Measurements from ENCODE around the gene EGR2. TPM values are rescaled to one million over a fixed set of nuclear protein-coding genes. Genes with fewer than 3 reads are reported as not detected.
"Not testable (repeated sequence)": the region's sequence is repeated elsewhere in the genome, so short reads cannot be mapped to it uniquely, and the experiment has no call there.

EGR2 gene
- total RNA-seq, 1 experiment from 2014 or later, result 2.3 TPM

GRCh38 chr10:62788861-62789467 lies 27.2 kb downstream of the EGR2 start:
- Histone ChIP-seq H3K4me3 (replicated peaks in 1 of 2; ENCODE audit: low read depth in 1 of 2, low read length in 2 of 2) (no peak overlapping the region), H3K79me2 (ENCODE audit: insufficient read depth, low read length) (no peaks in the 10 kb centered on the region), H3K27me3 (ENCODE audit: insufficient read depth, low read length) (no peaks in the 10 kb centered on the region), H3K9me3 (ENCODE audit: control insufficient read depth in 1 of 2, insufficient read depth in 1 of 2, low read depth in 1 of 2, low read length in 2 of 2) (no peaks in the 10 kb centered on the region), H3K9me2 (ENCODE audit: insufficient read depth) (no peaks in the 10 kb centered on the region), H3K4me2 (ENCODE audit: low read length) (no peak overlapping the region), H3K4me1 (ENCODE audit: control insufficient read depth in 1 of 2, insufficient read depth in 2 of 2, low read length in 2 of 2) (no peaks in the 10 kb centered on the region), H4K20me1 (ENCODE audit: insufficient read depth) (no peaks in the 10 kb centered on the region), H3K36me3 (ENCODE audit: control insufficient read depth in 1 of 2, insufficient read depth in 2 of 2, low read length in 2 of 2) (no peaks in the 10 kb centered on the region), H3K27ac (ENCODE audit: low read depth, low read length) (no peak overlapping the region), H3K9ac (ENCODE audit: low read length) (no peak overlapping the region), H2AFZ (ENCODE audit: low read depth, low read length, poor library complexity, severe bottlenecking) (no peak overlapping the region)
- ChIA-PET POLR2A (no interaction called here), RAD21 (ENCODE audit: low non-redundant PET in 1 of 2, low total read pairs in 2 of 2, uncharacterized antibody in 2 of 2, unreplicated experiment in 2 of 2) (no interaction called here), CTCF (no interaction called here)
- no peak for TF ChIP-seq CEBPB (IDR thresholded peaks at IDR 0.05; ENCODE audit: low read depth)
- TF ChIP-seq EGR1 (IDR thresholded peaks at IDR 0.05; ENCODE audit: low read depth), result no peak
- TF ChIP-seq CBX3 (IDR thresholded peaks at IDR 0.05; ENCODE audit: low read depth), result no peak
- TF ChIP-seq ZBTB33 (IDR thresholded peaks at IDR 0.05; ENCODE audit: extremely low read depth, insufficient replicate concordance, low read length), result no peak
- no peak for TF ChIP-seq TCF7L2 (IDR thresholded peaks at IDR 0.05; ENCODE audit: borderline replicate concordance, extremely low read depth, insufficient read depth, insufficient read length)
- TF ChIP-seq EZH2phosphoT487 (IDR thresholded peaks at IDR 0.05; ENCODE audit: borderline replicate concordance), result no peak
- no peak for TF ChIP-seq EZH2 (IDR thresholded peaks at IDR 0.05)
- TF ChIP-seq FOSL1 (IDR thresholded peaks at IDR 0.05; ENCODE audit: low read depth), result no peak
- BruUV-seq (replicated peaks), result no TSS peak
- ATAC-seq, result no peak
- intact Hi-C loops (cut with micrococcal nuclease), result no loop called here
- no peak for DNase-seq (ENCODE audit: low read depth, low spot score)

- H3K27me3 ChIP-seq (ENCODE audit: insufficient read depth, low read length); H3K9me3 ChIP-seq (ENCODE audit: control insufficient read depth in 1 of 2, insufficient read depth in 1 of 2, low read depth in 1 of 2, low read length in 2 of 2); H3K4me2 ChIP-seq (ENCODE audit: low read length); H3K27ac ChIP-seq (ENCODE audit: low read depth, low read length); intact Hi-C loops (cut with micrococcal nuclease); H3K9ac ChIP-seq (ENCODE audit: low read length); H3K9me2 ChIP-seq (ENCODE audit: insufficient read depth); H3K79me2 ChIP-seq (ENCODE audit: insufficient read depth, low read length); H3K4me3 ChIP-seq (replicated peaks in 1 of 2; ENCODE audit: low read depth in 1 of 2, low read length in 2 of 2); H3K36me3 ChIP-seq (ENCODE audit: control insufficient read depth in 1 of 2, insufficient read depth in 2 of 2, low read length in 2 of 2); ATAC-seq; BruUV-seq (replicated peaks); DNase-seq (ENCODE audit: low read depth, low spot score); POLR2A ChIA-PET; H2AFZ ChIP-seq (ENCODE audit: low read depth, low read length, poor library complexity, severe bottlenecking); CTCF ChIA-PET; H3K4me1 ChIP-seq (ENCODE audit: control insufficient read depth in 1 of 2, insufficient read depth in 2 of 2, low read length in 2 of 2); H4K20me1 ChIP-seq (ENCODE audit: insufficient read depth); RAD21 ChIA-PET (ENCODE audit: low non-redundant PET in 1 of 2, low total read pairs in 2 of 2, uncharacterized antibody in 2 of 2, unreplicated experiment in 2 of 2): not testable (repeated sequence)
Measured at GRCh38 chr10:62788285-62788684, 27.9 kb downstream of the EGR2 start.

- DNase-seq (ENCODE audit: low read depth, low spot score); H3K9me3 ChIP-seq (ENCODE audit: control insufficient read depth in 1 of 2, insufficient read depth in 1 of 2, low read depth in 1 of 2, low read length in 2 of 2); H3K4me2 ChIP-seq (ENCODE audit: low read length); H3K79me2 ChIP-seq (ENCODE audit: insufficient read depth, low read length); H3K9me2 ChIP-seq (ENCODE audit: insufficient read depth); POLR2A ChIA-PET; H3K27me3 ChIP-seq (ENCODE audit: insufficient read depth, low read length); H2AFZ ChIP-seq (ENCODE audit: low read depth, low read length, poor library complexity, severe bottlenecking); H3K27ac ChIP-seq (ENCODE audit: low read depth, low read length); ATAC-seq; H3K4me3 ChIP-seq (replicated peaks in 1 of 2; ENCODE audit: low read depth in 1 of 2, low read length in 2 of 2); BruUV-seq (replicated peaks); intact Hi-C loops (cut with micrococcal nuclease); CTCF ChIA-PET; RAD21 ChIA-PET (ENCODE audit: low non-redundant PET in 1 of 2, low total read pairs in 2 of 2, uncharacterized antibody in 2 of 2, unreplicated experiment in 2 of 2); H3K36me3 ChIP-seq (ENCODE audit: control insufficient read depth in 1 of 2, insufficient read depth in 2 of 2, low read length in 2 of 2); H3K9ac ChIP-seq (ENCODE audit: low read length); H3K4me1 ChIP-seq (ENCODE audit: control insufficient read depth in 1 of 2, insufficient read depth in 2 of 2, low read length in 2 of 2); H4K20me1 ChIP-seq (ENCODE audit: insufficient read depth): not testable (repeated sequence)
Measured at GRCh38 chr10:62784537-62784936, 31.6 kb downstream of the EGR2 start.

Data from HCT116 (cell line).